22Rv1 (cell line): ENCODE data around the gene FIS1.

ENCODE experiments used
- ZFX ChIP-seq: fragments of 450-650 bp; IDR thresholded peaks from 2 replicates; pipeline ENCODE4 v1.6.1; 2017; ENCODE audit warnings: antibody characterized with exemption, borderline replicate concordance
- TF ChIP-seq, protein P1 (sequence below): fragments of 450-650 bp; IDR thresholded peaks from 2 replicates; pipeline ENCODE4 v1.5.1; 2017; ENCODE audit warnings: mild to moderate bottlenecking

DNA sequence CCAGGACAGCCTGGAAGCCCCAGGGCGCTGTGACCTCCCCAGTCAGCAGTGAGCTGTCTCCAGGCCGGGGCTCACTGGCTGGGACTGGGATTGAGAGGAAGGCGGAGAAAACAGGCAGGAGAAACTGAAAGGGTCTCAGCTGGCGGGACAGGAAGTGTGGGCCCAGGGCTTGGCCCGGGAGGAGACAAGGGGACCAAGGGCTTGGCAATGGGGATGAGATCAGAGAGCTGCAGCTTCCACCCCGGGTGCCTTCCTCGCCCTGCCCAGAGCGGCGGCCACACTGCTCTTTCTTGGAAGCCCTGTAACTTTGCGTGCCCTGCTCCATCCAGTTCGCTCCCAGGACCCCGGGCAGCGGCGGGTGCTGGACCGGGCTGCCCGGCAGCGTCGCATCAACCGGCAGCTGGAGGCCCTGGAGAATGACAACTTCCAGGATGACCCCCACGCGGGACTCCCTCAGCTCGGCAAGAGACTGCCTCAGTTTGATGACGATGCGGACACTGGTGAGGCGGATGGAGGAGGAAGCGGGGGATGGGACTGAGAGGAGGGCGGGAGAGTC lies 22.5 kb downstream of the FIS1 start:
- TF ChIP-seq, protein P1, sequence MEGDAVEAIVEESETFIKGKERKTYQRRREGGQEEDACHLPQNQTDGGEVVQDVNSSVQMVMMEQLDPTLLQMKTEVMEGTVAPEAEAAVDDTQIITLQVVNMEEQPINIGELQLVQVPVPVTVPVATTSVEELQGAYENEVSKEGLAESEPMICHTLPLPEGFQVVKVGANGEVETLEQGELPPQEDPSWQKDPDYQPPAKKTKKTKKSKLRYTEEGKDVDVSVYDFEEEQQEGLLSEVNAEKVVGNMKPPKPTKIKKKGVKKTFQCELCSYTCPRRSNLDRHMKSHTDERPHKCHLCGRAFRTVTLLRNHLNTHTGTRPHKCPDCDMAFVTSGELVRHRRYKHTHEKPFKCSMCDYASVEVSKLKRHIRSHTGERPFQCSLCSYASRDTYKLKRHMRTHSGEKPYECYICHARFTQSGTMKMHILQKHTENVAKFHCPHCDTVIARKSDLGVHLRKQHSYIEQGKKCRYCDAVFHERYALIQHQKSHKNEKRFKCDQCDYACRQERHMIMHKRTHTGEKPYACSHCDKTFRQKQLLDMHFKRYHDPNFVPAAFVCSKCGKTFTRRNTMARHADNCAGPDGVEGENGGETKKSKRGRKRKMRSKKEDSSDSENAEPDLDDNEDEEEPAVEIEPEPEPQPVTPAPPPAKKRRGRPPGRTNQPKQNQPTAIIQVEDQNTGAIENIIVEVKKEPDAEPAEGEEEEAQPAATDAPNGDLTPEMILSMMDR, result no peak
- no peak for TF ChIP-seq ZFX
